AG10803 (cell line): ENCODE data around the gene TOR1AIP2.

Experiments
- DNase-seq: peaks from one replicate; pipeline ENCODE4 v3.0.0; 2010; ENCODE audit warnings: low read depth
- H3K4me3 ChIP-seq: 2 replicates; pipeline ENCODE4 v1.5.1; 2011; ENCODE audit warnings: mild to moderate bottlenecking, low read length, control low read depth
- TF ChIP-seq, protein P1 (sequence below): conservative IDR thresholded peaks from 2 replicates; pipeline ENCODE4 v1.5.1; 2011; ENCODE audit warnings: mild to moderate bottlenecking, low read length, control low read depth, inconsistent platforms

The TOR1AIP2 gene

DNA sequence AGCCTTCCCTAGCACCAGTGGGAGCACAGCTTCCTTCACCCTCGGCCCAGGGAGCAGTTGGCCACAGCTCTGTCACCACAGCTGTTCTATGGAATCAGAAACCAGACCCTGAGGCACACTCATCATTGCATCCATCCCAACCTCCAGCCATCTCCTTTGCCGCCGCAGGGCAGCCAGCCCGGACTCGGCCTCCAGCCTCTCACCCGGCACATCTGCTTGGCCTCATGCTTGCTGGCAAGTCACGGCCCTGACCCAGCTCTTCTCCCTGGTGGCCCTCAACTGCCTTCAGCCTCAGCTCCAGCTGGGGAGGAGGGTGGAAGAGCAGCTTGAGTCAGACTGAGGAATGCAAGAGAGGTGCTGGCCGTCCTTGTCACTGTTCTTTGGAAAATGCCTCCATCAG, 59.8 kb downstream of the TOR1AIP2 start:
- no peak overlapping the region for H3K4me3 ChIP-seq
- TF ChIP-seq, protein P1, sequence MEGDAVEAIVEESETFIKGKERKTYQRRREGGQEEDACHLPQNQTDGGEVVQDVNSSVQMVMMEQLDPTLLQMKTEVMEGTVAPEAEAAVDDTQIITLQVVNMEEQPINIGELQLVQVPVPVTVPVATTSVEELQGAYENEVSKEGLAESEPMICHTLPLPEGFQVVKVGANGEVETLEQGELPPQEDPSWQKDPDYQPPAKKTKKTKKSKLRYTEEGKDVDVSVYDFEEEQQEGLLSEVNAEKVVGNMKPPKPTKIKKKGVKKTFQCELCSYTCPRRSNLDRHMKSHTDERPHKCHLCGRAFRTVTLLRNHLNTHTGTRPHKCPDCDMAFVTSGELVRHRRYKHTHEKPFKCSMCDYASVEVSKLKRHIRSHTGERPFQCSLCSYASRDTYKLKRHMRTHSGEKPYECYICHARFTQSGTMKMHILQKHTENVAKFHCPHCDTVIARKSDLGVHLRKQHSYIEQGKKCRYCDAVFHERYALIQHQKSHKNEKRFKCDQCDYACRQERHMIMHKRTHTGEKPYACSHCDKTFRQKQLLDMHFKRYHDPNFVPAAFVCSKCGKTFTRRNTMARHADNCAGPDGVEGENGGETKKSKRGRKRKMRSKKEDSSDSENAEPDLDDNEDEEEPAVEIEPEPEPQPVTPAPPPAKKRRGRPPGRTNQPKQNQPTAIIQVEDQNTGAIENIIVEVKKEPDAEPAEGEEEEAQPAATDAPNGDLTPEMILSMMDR: no peak
- DNase-seq: peak; percentile 73

DNA sequence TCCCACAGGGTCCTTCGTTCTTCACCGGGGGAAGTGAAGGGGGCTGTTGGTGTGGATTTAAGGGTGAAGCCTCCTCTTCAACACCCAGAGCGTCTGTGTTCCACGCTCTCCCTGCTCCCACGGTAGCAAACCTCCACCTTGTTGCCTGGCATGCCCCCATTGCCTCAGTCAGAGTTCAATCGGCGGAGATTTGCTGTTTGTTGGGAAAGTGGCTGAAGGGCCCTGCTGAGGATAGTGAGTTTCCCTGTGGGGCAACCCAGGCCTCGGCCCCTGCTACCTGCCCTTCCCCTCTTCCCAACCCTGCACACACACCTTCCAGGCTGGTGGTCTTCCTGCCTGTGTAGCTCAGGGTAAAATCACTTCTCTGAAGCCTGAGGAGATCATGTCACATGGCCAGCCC, 60.5 kb downstream of the TOR1AIP2 start:
- TF ChIP-seq, protein P1: no peak
- H3K4me3 ChIP-seq: no peak overlapping the region
- no peak for DNase-seq

DNA sequence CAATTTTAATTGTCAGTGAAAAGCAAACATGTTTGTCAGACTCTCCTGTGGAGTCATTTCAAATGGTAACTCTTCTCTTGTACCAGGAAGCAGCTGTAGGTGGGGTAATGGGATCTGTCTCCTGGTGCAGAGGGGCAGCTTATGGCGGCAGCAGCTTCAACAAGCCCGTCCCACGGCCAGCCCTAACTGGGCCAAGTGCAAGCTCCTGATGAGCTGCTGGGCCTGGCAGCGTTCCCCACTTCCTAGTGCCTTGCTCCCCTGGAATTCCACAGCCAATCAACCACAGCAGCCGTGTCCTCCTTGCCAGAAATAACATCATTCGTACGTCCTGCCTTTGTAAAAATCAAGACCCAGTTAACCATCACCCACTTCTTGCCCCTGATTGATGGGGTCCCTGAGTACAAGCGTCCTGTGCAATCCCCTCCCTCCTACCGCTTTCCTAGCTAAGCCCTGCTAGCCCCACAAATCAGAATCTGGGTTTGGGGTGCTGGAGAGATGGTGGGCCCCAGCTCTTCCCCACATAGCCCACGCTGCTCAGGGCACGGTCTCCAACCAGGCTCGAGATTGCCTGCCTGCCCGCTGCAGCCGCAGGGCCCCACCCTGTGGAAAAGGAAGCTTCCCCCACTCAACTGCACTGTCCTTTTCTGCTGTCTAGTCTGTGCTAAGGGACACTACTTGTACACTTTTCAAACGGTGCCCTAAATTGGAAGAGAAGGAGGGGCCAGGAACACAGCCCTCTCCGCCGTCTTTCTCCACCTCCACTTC, 61.2 kb downstream of the TOR1AIP2 start:
- DNase-seq: no peak
- TF ChIP-seq, protein P1: no peak
- no peak overlapping the region for H3K4me3 ChIP-seq

DNA sequence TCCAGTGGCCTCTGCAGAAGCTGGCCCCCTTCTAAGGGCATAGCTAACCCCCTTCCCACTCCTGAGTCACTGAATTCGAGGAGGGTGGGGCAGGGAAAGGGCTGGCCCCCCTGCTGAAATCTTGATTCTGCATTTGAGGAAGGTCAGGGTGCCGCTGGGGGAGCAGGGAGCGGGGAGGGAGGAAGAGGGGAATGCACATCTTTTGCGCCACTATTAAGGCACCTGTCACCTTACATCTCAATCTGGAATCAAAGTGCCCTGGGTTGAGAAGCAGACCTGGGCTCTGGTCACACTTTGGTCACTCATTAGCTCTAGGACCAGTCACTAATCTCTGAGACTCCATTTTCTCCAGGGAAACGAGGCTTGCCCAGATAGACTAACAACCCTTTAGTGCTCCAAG, 62.0 kb downstream of the TOR1AIP2 start:
- peak overlapping the region; percentile 60; the same call in 1 of the 2 replicates for H3K4me3 ChIP-seq
- DNase-seq: no peak
- TF ChIP-seq, protein P1: no peak

DNA sequence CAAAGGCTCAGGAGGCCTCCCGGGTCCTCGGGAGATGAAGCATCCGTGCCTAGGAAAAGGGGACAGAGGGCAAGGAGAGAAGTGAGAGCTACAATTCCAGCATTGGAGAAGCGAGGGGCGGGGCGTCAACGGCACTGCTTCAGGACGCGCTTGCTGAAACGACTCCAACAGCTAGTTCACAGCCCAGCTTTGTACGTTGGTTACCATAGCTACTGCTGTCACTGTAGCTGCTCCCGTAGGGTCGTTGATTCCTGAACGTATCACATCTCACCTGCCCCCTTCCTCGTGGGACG, 63.1 kb downstream of the TOR1AIP2 start:
- TF ChIP-seq, protein P1: no peak
- H3K4me3 ChIP-seq: peak overlapping the region; percentile 60
- DNase-seq: no peak

DNA sequence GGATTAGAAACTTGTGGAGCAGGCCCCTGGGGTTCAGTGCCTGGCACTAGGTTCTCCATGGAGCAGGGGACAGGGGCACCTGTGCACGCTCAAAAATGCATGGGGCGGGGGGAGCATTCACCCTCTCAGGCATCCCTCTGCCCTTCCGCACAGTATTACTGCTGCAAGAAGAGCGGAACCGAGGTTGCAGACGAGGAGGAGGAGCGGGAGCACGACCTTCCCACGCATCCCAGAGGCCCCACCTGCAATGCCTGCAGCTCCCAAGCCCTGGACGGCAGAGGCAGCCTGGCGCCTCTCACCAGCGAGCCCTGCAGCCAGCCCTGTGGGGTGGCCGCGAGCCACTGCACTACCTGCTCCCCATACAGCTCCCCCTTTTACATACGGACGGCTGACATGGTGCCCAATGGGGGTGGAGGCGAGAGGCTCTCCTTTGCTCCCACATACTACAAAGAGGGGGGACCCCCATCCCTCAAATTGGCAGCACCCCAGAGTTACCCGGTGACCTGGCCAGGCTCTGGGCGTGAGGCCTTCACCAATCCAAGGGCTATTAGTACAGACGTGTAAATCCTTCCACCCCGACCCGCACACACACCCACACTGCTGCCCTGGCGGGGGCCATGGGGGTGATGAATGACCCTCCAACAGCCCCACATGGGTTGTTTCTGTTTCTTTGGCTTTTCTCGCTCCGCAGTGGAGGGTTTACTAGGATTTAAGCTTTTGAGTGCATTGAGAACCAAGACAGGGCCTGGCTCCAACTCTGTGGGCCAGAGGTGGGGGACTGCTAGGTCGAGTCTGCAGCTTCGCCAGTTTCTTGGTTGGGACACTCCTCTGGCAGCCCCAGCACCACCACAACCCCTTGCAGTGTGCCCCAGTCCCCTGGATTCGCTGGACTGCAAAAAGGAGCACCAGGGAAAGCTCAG, 63.7 kb downstream of the TOR1AIP2 start:
- TF ChIP-seq, protein P1: no peak
- peak overlapping the region; percentile 60 for H3K4me3 ChIP-seq
- DNase-seq: no peak
